Right ventricle myocardium inferior (tissue), 1 donor: ENCODE results near the gene B3GAT1. TPM values are rescaled to one million over a fixed set of nuclear protein-coding genes. Genes with fewer than 3 reads are reported as not detected.

Source experiments
- ATAC-seq: fragments of 200-7000 bp; cut with Tn5 transposase; one replicate; pipeline ENCODE4 v1.9.1; 2020; ENCODE audit warnings: mild to moderate bottlenecking, moderate library complexity
- DNase-seq: peaks from one replicate; pipeline ENCODE4 v3.0.0; 2021; ENCODE audit errors: missing footprints
- intact Hi-C: fragments of 100-400 bp; cut with DNase I; formaldehyde crosslinking; loops from one replicate; pipeline ENCODE4 v1.11.0; 2022
- total RNA-seq: library from RNA; stranded (reverse); fragmentation: NEBNext Ultra II Directional; extraction: Animal tissue kit (Norgen Biotek cat#: 25700); gene quantifications from one replicate; pipeline ENCODE4 v1.2.1, GENCODE V29; 2021
- donor health status: DM: no; HTN: yes; CAD: no; lungs with severe emphysema.

The B3GAT1 gene
- total RNA-seq, 1 donor from 2014 or later = 0.16 TPM

DNA sequence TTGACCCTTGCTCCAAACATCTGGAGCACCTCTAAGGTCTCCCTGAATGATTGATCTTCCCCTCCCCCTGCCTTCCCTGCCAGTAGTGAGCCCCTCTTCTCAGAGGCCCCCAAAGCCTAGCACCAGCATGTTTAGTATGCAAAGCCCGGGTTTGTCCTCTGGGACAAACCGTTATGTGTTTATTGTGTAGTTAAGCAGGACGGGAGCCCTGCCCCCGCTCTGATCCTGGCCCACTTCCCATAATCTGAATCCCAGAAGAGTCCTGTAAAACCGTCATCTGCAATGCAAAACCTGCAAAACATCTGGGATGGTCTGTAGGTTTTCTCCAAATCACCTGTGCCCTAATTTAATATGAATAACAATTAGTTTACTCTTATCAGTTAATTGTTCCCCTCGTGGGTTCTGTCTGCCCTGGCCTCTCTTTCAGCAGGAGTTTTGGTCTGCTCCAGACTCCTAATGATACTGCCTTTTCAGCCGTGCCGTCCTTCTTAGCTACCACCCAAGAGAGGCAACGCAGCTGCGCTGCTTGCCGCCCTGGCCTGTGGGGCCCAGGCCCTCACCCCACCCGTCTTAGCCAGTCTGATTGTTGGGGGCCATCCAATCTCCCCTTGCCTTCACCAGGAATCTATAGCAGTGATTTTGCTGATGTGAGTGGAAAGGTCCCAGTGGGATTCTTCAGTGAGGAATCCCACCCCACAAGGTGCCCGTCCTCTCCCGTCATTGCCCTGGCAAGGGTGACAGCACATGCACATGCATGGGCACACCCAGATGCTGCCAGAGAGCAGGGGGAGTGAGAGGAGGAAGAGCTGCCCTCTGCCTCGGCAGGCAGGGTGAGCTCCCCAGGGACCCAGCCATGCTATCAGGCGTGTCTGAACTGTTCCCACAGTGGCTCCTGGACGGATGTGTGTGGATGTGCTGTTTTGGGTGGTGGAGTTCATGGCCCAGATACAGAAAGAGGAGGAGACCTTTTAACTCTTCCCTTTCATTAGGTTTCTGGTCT lies 3.0 kb upstream of the B3GAT1 start:
- DNase-seq (no peak), ATAC-seq (no peak)
- intact Hi-C loops = no loop called here

DNA sequence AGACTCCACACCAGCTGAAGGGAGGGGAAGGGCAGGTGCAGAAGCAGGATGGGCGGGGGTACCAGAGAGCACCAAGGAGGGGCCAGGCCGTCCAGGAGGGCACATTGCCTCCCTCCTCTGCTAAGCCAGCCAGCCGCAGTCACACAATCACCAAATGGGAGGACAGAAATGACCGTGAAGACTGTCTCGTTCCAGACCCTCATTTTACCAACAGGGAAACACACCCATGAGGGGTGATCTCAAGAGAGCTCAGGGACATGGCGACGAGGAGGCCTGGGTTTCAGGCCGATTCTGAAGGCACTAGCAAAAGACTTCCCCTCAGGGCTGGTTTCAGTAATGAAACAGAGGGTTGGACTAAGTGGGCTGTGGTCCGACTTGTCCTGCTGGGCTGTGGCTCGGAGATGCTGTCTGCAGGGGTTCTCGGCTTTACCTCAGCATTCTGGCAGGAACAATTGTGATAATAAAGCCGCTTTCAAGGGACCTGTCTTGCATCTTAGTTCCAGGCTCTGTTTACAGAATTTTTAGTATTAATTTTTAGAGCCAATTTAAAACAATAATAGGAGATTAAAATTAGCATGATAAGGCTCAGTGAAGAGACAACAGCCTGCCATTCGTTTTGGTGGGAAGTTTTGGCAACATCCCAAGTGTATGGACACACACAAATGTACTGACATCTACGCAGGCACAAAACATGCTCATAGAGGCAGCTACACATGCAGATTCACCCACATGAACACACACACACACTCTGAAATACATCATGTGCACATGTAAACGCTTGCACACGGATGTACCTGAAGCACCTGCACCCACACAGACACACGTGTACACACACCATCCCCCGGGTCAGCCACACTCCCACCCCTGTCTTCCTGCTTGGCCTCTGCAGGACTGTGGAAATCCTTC lies 2.0 kb upstream of the B3GAT1 start:
- ATAC-seq = no peak
- DNase-seq = no peak
- intact Hi-C loops = no loop called here

DNA sequence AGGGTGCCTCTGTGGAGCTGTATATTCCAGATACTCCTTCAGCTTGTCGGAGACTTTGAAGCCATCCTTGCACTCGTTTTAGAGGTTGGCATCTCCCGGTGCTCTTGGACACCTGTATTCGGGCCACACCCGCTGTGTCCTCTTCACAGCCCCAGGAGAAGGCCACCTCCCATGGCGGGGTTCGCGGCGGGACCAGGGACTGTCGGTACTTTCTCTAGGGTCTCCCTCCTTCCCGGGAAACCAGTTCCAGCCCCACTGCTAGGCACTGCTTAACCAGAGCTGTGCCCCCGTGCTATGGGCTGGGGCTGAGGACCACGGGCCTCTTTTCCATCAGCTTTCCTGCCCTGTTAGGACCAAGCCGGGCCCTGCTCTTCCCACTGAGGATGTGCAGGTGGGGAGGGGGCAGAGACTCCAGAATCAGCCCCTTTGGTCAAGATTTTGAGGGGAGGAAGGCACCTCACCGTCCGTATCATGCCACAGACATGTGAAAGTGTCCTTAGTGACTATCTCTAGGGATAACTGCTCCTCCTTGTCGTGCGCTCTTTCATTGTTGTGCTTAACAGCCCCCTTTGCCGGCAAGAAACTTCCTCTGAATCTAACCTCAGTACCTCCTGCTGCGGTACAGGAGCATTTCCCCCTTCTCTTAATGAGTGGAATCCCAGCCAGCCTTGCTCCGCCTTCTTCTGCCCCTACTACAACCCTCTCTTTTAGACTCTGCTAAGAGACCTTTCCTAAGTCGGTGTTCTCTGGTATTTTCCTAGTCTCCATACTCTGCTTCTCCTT lies 1.2 kb upstream of the B3GAT1 start:
- DNase-seq (no peak), ATAC-seq (peak; percentile 9)
- intact Hi-C loops = no loop called here

DNA sequence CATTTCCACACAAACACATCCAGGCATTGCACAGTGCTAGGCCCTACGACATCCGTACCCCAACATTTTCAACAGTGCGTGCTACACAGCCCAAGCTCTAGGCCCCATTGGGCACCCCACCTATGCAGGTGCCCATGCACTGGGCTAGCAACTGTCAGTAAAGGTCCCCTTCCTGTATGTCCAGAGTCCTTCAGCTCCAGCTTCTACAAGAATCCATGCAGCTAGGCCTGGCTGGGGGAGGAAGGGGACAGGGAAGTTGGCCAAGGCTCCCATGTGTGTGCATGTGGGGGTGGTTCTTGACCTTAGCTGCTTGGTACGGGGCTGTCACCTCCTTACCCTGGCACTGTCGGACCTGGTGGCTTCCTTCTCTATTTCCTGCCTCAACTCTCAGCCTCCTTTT lies 1.3 kb downstream of the B3GAT1 start:
- intact Hi-C loops = no loop called here
- no peak for DNase-seq
- no peak for ATAC-seq

DNA sequence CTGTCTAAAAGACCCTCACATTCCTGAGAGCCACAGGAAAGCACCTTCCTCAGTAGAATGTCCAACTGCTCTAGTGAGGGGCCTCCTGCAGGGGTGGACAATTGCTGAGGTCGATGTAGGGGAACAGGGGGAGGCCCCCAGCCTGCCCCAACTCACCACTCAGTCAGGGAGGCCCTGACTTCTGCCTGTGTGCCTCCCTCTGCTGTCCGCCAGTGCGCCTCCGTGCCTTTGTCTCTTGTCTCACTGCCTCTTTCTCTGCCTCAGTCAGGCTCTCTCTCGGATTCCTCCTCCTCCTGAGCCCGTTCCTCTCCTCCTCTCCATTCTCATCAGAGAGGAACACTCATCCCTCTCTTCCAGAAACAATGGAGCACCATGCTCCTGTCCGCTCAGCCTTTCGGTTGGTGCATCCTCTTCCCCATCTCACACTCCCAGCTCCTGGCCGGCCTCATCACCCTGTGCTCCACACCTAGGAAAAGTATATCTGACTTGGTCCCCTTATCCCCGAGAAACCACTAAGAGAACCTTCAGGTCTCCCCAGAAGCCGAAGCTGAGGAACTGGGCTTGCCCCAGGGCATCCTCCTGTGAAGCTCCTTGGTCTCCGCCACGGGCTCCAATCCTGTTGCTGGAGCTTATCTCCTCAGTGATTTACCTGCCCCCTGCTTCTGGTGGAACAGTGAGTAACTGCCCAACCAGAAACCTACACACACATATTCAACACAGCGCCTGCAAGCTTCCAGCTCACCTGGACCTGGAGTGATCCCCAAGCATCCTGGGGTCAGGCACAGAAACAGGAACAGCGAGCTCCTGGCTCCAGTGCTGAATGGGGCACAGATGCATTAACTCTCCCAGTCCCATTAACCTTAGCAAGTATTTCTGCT lies 2.3 kb downstream of the B3GAT1 start:
- DNase-seq = no peak
- no peak for ATAC-seq
- intact Hi-C loops = no loop called here

DNA sequence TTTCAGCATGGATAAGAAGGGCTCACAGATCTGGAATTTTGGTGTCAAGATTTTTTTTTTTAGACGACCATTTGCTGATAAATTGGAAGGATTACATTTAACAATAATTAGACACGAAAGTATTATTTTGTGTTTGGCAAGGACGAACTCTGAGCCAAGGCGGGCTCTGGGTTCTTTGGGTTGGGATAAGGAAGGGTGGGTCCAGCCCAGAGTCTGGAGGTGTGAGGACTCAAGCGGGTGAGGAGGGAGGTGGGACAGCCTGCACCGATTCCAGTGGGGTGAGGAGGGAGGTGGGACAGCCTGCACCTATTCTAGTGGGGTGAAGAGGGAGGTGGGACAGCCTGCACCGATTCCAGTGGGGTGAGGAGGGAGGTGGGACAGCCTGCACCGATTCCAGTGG lies 4.1 kb downstream of the B3GAT1 start:
- DNase-seq = no peak
- intact Hi-C loops = no loop called here
- no peak for ATAC-seq

DNA sequence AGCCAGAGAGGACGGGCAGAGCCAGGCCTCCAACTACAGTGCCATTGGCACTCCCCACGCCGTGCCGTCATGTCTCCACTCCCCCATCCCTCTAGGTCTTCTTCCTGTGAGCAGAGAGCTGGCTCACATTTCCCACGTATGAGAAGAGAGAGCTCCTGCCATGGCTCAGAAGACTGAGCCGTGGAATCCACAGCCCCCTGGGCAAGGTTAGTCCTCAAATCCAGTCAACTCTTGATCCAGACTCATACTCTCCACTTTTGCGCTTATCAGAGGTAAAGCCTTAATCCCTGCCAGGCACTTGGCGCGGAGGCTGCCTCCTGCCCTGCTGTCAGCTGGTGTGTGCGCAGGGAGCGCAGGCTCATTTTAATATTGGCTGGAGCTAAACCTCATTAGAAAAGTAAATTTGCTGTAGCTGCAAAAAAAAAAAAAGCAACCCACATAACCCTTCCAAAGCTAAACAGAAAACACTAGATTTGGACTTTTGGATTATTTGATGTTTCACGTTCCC lies 4.7 kb downstream of the B3GAT1 start:
- no peak for DNase-seq
- no peak for ATAC-seq
- intact Hi-C loops = no loop called here

DNA sequence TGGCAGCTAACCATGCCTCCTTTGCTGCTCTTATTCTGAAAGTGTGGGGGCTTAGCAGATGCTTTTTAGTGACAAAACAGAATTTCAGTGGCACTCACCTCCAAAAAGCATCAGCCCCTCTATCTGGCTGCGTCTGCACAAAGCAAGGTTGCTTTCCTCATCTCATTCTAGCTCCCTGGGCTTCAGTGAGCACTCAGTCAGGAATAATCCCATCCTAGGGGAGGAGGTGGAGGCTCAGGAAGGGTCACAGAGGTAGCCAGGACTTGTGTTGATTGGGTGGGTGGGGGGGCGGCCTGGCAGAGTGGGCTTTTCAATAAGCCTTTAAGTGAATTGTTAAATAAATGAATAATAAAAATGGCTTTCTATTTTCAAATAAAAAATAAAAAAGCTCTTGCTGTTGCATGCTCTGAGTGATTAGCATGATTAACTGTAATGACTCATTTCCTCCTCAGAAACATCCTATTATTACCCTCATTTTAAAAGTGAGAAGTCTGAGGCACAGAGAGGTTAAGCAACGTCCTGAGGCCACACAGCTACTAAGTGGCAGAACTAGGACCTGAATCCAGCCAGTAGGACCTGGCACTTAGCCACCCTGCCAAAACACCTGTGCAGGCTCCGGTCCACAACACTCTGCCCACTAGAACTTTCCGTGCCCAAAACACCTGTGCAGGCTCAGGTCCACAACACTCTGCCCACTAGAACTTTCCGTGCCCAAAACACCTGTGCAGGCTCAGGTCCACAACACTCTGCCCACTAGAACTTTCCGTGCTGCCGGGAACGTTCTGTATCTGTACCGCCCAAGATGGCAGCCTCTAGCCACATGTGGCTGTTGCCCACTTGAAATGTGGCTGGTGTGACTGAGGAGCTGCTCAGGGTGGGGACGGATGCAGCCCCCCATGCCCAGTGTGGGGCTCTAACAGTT lies 5.5 kb downstream of the B3GAT1 start:
- DNase-seq (no peak), ATAC-seq (no peak)
- intact Hi-C loops = no loop called here

DNA sequence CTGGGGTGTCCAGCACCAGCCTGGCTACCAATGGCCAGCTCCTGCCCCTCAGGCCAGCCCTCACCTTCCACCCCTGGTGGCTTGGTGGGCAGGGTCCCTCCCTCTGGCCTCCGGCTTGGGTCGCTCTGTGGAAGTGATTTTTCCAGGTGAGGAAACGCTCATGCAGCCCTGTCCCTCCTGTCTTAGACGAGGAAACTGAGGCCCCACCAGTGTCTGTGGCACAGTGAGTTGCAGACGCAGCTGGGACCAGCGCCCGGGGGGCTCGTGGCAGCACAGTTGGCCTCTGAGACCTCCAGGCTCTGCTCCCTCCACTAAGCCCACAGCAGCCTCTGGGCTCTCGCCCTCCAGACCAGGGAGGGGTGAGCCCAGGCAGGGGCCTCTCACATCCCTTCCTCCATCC lies 6.2 kb downstream of the B3GAT1 start:
- intact Hi-C loops = no loop called here
- DNase-seq = no peak
- no peak for ATAC-seq

DNA sequence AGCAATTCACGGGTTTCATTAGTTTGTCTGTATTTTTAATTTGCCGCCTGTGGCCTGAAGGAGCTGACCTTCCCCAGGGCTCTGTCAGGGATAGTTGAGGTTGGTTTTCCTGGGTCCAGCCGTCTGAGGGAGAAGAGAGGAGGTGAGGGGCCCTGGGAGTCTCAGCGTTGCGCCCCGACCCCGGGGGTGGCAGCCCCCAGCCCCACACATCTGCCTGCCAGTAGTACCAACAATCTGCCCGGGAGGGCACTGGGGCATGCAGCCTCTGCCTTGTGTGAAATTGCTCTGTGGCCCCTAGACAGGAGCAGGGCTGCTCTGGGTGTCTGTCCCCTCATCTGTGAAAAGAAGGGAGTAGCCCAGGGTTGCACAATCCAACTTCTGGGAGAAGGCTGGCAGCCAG lies 6.6 kb downstream of the B3GAT1 start:
- ATAC-seq (no peak), DNase-seq (no peak)
- intact Hi-C loops = no loop called here

DNA sequence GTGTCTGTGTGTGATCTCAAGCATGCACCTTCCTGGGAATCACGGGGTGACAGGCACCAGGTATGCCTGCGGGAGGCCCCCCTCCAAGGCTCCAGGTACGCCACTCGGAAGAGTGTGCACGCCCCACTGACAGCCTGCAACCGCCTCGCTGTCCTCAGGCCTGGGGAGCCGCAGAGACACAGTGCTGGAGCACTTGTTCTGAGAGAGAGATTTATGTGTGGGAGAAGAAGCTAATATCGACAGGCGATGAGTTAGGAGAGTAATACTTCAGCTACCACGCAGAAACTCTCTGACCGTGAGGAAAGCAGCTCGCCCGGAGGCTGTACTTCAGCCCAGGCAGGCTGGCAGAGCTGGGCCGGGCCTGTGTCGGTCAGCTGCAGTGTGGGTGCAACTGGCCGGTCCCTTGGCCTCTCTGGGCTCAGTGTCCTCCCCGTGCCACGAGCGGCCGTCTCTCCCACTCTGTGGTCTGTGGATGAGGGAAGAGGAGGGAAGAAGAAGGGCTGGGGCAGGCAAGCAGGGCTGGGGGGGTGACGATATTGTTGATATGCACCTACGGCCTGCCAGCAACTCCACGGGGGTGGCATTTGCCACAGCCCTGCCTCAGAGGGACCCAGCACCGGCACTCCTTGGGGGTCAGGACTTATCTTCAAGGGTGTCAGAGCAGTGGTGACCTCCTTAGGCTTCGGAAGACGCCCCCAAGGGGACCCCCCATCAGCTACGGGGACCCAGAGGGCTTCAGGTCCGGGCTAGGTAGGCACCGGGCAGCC lies 7.3 kb downstream of the B3GAT1 start:
- no peak for ATAC-seq
- DNase-seq = no peak
- intact Hi-C loops = no loop called here

DNA sequence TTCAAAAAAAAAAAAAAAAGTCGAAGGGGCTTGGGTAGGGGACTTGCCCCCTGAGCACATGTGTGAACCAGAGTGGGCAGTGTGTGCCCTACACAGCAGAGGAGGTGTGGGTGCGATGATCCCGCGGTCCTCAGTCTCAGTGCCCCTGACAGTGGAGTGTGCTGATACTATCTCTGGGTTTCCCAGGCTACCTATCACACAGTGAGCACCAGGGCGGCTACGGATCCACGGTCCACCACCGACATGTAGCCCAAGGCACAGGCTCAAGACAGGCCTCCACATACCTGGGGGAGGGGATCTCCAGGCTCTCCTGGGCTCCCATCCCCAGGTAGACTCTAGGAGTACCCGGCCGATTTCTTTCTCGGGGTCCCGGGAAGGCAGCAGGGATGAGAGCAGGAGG lies 9.1 kb downstream of the B3GAT1 start:
- intact Hi-C loops = no loop called here
- ATAC-seq (no peak), DNase-seq (no peak)

DNA sequence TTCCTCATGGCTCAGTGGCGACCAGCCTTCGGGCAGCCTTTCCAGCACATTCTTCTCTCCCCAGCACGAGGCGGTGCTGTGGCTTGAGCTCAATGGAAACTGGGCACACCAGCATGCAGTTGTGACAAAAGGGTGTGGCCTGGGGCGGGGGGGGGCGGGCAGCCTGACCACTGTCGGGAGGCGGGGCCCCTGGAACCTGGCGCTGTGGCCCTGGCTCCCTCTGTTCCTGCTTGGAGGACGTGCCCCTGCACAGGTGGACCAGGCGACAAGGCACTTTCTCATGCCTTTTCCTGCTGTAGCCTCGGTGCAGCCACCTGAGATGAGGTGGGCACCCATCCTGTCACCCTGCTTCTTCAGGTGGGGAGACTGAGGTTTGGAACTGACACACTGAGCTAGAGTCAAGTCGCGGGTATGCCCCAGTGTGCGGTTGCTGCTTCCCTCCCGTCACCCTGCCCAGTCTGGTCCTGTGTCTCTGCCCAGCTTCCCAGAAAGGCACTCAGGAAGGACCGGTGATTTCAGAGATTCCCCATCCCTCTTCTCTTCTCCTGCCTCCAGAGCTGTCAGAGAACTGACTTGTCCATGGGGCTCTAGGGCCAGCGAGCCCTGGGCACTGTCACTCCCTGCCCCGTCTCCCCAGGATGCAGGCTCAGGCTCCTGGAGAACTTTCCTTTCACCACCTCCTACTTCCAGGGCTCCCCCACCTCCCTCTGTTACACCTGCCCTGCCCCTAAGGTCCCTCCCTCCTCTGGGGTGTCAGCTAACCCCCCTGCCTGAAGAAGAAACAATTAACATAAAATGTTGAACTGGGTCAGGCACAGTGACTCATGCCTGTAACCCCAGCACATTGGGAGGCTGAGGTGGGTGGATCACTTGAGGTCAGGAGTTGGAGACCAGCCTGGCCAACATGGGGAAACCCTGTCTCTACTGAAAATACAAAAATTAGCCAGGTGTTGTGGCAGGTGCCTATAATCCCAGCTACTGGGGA lies 9.9 kb downstream of the B3GAT1 start:
- DNase-seq (no peak), ATAC-seq (no peak)
- intact Hi-C loops = no loop called here

DNA sequence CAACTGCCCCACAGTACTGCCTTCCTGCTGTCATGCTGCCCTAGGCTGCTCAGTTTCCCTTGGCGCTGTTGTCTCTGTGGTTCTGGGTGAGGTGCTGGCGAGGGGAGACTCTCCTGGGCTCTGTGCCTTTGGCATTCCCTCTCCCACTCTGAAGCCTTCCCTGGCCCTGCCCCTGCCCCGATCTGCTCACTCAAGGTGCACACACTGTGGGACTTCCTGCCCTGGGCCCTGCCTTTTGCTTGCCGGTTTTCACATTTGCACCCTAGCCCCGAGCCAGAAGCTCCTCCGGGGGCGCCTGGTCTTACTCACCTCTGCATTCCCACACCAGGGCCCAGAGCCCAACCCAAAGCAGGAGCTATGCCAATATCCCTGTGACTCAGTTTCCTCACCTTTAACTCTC lies 12.0 kb downstream of the B3GAT1 start:
- intact Hi-C loops = no loop called here
- DNase-seq (no peak), ATAC-seq (no peak)

DNA sequence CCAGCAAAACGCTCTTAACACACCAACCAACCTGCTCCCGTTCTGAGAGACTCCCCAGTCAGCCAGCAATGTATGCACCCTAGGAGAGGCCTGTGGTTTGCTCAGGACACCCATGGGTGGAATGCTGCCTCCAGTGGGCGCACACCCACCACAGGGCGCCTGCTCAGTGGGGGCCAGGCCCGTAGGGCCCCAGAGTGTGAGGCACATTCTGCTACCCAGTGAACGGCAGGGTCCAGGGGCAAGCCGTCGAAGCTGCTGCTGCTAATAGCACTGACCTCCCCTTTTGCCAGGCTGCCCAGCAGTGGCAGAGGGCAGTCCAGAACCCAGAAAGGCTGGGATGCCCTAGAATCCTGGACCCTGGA lies 12.8 kb downstream of the B3GAT1 start:
- intact Hi-C loops = no loop called here
- no peak for ATAC-seq
- no peak for DNase-seq
